GM12872 (cell line): ENCODE measurements around the gene CSF2RB.

Experiments used
- TF ChIP-seq, protein P1 (sequence below): IDR thresholded peaks from 3 replicates; pipeline ENCODE4 v1.5.1; 2011; ENCODE audit warnings: low read depth, mild to moderate bottlenecking, low read length, moderate library complexity; ENCODE audit not compliant: insufficient read depth

The CSF2RB gene

DNA sequence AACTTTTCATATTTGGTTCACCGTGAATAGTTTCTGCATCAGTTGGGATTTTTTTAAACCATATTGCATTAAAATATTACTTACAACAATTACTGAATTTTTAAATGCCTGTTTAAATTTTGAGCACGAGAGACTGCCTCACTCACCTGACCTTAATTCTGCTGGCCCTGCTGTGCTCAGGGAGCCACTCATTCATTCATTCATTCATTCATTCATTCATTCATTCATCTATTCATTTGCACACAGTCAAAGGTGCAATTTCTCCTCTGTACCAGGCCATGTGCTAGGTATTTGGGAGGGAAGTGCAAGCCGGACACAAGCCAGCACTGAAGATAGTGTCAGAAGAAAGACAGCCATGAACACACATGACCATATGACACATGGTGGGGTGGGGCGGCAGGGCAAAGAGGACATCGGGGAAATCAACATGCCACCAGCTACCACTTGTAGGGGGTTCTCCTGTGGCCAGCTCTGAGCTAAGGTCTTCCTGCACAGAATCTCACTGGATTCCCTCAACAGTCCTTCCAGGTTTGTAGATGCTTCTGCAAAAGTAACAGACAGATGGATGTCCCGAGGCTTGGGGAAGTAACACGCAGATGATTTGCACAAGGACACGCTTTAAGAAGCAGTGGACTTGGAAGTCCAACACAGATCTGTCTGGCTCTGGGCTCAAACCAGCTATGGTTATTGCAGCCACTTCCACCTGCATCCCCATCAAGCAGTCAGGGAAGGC, 568 bp upstream of the CSF2RB start:
- TF ChIP-seq, protein P1, sequence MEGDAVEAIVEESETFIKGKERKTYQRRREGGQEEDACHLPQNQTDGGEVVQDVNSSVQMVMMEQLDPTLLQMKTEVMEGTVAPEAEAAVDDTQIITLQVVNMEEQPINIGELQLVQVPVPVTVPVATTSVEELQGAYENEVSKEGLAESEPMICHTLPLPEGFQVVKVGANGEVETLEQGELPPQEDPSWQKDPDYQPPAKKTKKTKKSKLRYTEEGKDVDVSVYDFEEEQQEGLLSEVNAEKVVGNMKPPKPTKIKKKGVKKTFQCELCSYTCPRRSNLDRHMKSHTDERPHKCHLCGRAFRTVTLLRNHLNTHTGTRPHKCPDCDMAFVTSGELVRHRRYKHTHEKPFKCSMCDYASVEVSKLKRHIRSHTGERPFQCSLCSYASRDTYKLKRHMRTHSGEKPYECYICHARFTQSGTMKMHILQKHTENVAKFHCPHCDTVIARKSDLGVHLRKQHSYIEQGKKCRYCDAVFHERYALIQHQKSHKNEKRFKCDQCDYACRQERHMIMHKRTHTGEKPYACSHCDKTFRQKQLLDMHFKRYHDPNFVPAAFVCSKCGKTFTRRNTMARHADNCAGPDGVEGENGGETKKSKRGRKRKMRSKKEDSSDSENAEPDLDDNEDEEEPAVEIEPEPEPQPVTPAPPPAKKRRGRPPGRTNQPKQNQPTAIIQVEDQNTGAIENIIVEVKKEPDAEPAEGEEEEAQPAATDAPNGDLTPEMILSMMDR = no peak

DNA sequence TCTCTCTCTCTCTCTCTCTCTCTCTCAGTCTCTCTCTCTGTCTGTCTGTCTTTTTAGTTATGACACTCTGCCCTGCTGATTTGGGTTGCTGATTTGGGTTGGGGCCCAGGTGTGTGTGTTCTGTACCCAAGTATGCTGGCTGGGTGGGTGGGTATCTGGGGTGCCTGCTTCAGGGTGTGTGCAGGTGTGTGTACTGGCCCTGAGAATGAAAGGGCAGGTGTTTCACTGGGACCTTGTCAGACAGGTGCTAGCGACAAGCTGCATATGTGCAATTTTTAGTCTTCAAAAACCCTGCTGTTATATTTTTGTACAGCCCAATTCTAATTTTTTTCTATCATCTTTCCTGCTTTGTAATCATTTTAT, 943 bp downstream of the CSF2RB start:
- TF ChIP-seq, protein P1 = no peak

DNA sequence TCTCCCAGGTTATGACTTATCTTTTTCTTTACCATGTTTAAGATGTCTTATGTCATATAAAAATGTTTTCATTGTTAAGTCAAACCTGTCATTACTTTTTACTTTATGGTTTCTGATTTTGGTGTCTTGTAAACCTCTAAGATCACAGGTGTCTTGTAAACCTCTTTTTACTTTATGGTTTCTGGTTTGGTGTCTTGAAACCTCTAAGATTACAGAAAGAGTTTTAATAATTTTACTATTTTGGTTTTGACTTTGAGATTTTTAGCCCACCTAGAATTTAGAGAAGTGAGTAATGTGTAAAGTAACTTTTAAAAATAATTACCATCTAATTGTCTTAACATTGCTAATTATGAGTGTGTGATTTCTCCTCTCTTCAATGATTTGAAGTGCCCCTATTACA, 2.6 kb downstream of the CSF2RB start:
- TF ChIP-seq, protein P1 = no peak

DNA sequence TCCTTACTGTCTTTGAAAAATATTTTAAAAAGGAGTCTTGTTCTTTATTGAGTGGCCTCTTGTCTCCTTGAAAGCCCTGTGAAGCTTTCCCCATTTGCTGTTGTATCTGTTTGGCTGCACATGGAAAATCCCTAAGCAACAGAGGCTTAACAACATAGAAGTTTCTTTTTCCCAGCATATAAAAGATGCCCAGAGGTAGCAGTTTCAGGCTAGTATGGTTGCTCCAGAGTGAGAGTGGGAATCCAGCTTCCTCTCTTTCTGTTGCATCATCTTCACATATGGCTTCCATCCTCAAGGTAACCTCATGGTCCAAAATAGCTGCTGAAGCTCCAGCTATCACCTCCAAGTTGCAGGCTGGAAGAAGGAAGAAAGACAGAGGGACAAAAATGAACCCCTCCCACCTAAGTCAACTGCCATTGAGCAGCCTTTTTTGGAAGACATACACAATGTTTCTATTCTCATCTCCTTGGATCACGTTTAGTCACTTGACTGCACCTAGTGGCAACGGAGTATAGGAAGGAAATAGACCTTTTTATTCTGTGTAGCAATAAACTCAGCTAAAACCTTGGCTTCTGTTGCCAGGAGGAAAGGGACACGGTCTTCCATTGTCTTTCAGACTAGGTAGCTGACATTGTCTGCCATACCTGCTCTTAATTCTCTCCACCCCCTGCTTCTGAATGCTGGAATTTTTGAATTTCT, 5.3 kb downstream of the CSF2RB start:
- TF ChIP-seq, protein P1 = peak; percentile 22; the same call in 1 of the 3 replicates

DNA sequence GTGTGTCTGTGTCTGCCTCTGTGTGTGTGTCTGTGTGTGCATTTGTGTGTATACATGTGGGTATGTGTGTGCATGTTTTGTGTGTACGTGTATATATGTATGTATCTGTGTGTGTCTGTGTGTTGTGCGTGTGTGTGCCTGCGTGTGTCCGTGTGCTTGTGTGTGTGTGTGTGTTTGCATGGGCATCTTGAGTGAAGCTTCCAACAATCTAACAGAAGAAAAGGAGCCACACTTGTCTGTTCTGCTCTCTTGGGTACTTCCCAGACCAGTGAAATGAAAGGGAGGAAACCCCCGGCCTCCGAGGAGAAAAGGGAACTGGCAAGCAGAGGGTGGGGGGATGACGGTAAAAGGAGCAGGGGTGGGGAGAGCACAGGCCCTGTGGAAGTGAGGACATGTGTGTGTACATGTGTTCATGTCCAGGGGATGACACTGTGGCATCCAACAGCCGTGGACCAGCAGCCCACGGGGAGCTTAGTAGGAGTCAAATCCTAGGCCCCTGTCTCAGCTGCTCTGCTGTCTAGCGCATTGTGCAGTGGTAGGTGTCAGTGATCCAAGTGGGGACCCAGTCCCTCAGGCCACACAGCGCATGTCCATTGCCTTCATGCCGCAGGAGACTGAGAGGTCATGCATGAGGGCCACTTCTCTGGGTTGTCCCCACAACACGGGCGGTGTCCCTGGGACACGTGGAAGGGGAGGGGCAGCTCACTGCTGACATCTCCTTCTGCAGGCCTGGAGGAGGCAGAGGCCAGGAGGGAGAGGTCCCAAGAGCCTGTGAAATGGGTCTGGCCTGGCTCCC, 8.1 kb downstream of the CSF2RB start:
- TF ChIP-seq, protein P1 = no peak

DNA sequence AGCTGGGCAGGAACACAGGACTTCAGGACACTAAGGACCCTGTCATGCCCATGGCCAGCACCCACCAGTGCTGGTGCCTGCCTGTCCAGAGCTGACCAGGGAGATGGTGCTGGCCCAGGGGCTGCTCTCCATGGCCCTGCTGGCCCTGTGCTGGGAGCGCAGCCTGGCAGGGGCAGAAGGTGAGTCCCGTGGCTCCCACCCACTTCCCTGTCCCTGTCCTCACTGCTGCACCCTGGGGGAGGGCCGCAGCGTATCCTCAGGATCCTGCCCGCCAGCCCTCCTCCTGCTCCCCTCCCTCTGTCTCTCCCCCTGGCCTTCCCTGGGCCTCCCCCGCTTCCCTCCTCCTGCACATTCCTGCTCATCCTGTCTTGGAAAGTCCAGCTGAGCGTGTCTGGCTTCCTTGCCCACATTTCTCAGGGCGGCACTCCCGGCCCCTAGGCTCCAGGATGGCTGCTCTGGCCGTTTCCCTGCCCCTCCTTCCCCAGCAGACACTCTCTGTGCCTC, 8.7 kb downstream of the CSF2RB start:
- TF ChIP-seq, protein P1 = no peak

DNA sequence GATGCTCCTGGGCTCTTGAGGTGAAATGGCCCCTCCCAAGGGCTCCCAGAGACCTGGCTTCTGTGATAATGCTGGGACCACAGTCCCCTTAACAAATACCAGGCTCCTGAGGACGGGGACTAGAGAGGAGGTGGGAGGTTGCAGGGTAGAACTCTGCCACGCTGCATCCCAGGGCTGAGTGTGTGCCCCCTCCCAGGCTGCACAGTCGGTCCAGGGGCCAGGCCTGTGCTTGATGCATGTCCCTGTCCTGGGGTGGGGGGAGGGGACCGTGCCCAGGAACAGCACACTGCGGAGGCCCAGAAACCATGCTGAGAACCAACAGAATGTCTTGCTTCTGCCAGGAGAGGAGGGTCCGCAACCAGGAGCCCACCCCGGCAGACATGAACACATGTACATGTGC, 9.3 kb downstream of the CSF2RB start:
- TF ChIP-seq, protein P1 = no peak
